MCF 10A (cell line): Measurements from ENCODE around the gene LRRC74A. TPM values are rescaled to one million over a fixed set of nuclear protein-coding genes. Genes with fewer than 3 reads are reported as not detected.

Experiments used
- BruUV-seq: library from RNA; stranded (reverse); fragments of 400-500 nt; replicated peaks from 2 replicates; lab custom pipeline; 2021; lab: Mats Ljungman, UMichigan
- CTCF ChIA-PET: fragments of 300-600 bp; sonication (Branson Sonifier 250); formaldehyde crosslinking; extraction: SDS; loops from one replicate; lab custom pipeline; 2021; ENCODE audit warnings: antibody characterized with exemption, inconsistent platforms; lab: Yijun Ruan, JAX
- POLR2A ChIA-PET: fragments of 300-600, 350-650 bp; sonication (Branson Sonifier 250); formaldehyde crosslinking; extraction: SDS; loops from one replicate; lab custom pipeline; 2020; ENCODE audit warnings: antibody characterized with exemption, inconsistent platforms; lab: Yijun Ruan, JAX
- DNase-seq: peaks from one replicate; pipeline ENCODE4 v3.0.0-alpha.2; 2018; ENCODE audit not compliant: unreplicated experiment
- H3K27ac Mint-ChIP-seq: one replicate; pipeline ENCODE4 v1.8.0; 2022; ENCODE audit warnings: mild to moderate bottlenecking, low read depth, mixed read lengths; ENCODE audit not compliant: unreplicated experiment
- H3K27me3 Mint-ChIP-seq: one replicate; pipeline ENCODE4 v1.8.0; 2022; ENCODE audit warnings: mixed read lengths; ENCODE audit not compliant: insufficient read depth, unreplicated experiment
- H3K36me3 Mint-ChIP-seq: one replicate; pipeline ENCODE4 v1.8.0; 2022; ENCODE audit warnings: mild to moderate bottlenecking, moderate library complexity, mixed read lengths; ENCODE audit not compliant: insufficient read depth, unreplicated experiment
- H3K4me1 Mint-ChIP-seq: one replicate; pipeline ENCODE4 v1.8.0; 2022; ENCODE audit warnings: mixed read lengths; ENCODE audit not compliant: insufficient read depth, unreplicated experiment
- H3K4me3 Mint-ChIP-seq: one replicate; pipeline ENCODE4 v1.8.0; 2022; ENCODE audit warnings: mild to moderate bottlenecking, moderate library complexity, mixed read lengths; ENCODE audit not compliant: unreplicated experiment
- H3K9me3 Mint-ChIP-seq: one replicate; pipeline ENCODE4 v1.8.0; 2022; ENCODE audit warnings: mixed read lengths; ENCODE audit not compliant: unreplicated experiment
- CTCF ChIP-seq: fragments of 200-600 bp; IDR thresholded peaks from one replicate; pipeline ENCODE4 v1.8.0; 2022; ENCODE audit warnings: antibody characterized with exemption, mild to moderate bottlenecking; ENCODE audit not compliant: unreplicated experiment
- intact Hi-C: fragments of 100-400 bp; cut with micrococcal nuclease; formaldehyde crosslinking; loops from 2 replicates; pipeline ENCODE4 v1.14.1; 2022
- total RNA-seq: library from RNA; stranded (reverse); gene quantifications from 2 replicates; pipeline ENCODE4 v1.2.3, GENCODE V29; 2022

LRRC74A gene
- total RNA-seq, 1 experiment from 2014 or later: not detected

- DNase-seq: peak; percentile 78
- Mint-ChIP-seq H3K27me3 (no peaks in the 10 kb centered on the region), H3K4me3 (peak overlapping the region; percentile 55), H3K36me3 (peaks cover 5% of the 10 kb centered on the region), H3K27ac (peak overlapping the region; percentile 57), H3K4me1 (peaks cover 29% of the 10 kb centered on the region), H3K9me3 (no peaks in the 10 kb centered on the region)
- ChIA-PET CTCF (interaction anchor here (0.7 to 14.1 kb wide), 10 partner anchors 9 to 191 kb away, joined by 3 to 186 read pairs (median 8); no protein-coding TSS in a partner anchor), POLR2A (interaction anchor here (0.6 to 4.3 kb wide), 13 partner anchors 15 to 533 kb away, joined by 3 to 28 read pairs (median 6); partner anchors contain the start of genes CIPC and IRF2BPL)
- intact Hi-C loops: no loop called here
- no peak for TF ChIP-seq CTCF
- BruUV-seq: no TSS peak
These were observed 78.0 kb downstream of the LRRC74A start for GRCh38 chr14:76904100-76904739.

- POLR2A ChIA-PET: interaction anchor here (0.6 to 4.3 kb wide), 14 partner anchors 14 to 193 kb away, joined by 3 to 28 read pairs (median 5); partner anchors contain the start of genes CIPC and IRF2BPL
- peak overlapping the region; percentile 55 for H3K4me3 Mint-ChIP-seq
- H3K9me3 Mint-ChIP-seq: no peaks in the 10 kb centered on the region
- peak; percentile 99 for DNase-seq
- no peaks in the 10 kb centered on the region for H3K27me3 Mint-ChIP-seq
- H3K4me1 Mint-ChIP-seq: peaks cover 29% of the 10 kb centered on the region
- H3K36me3 Mint-ChIP-seq: peaks cover under 1% of the 10 kb centered on the region
- no peak for TF ChIP-seq CTCF
- peak overlapping the region; percentile 57 for H3K27ac Mint-ChIP-seq
- CTCF ChIA-PET: interaction anchor here (0.6 to 14.1 kb wide), 11 partner anchors 9 to 190 kb away, joined by 3 to 186 read pairs (median 6); no protein-coding TSS in a partner anchor
- no TSS peak for BruUV-seq
- intact Hi-C loops: no loop called here
These were observed 78.7 kb downstream of the LRRC74A start for GRCh38 chr14:76904740-76905569.

- ChIA-PET CTCF (interaction anchor here (13.5 to 14.1 kb wide), 2 partner anchors 32 to 157 kb away, joined by 186 to 496 read pairs; no protein-coding TSS in a partner anchor), POLR2A (interaction anchor here (1.4 kb wide), 1 partner anchor 10 kb away, joined by 4 read pairs; no protein-coding TSS in a partner anchor)
- no peak overlapping the region for H3K4me3 Mint-ChIP-seq
- no peaks in the 10 kb centered on the region for H3K27me3 Mint-ChIP-seq
- no TSS peak for BruUV-seq
- H3K27ac Mint-ChIP-seq: no peak overlapping the region
- peaks cover 16% of the 10 kb centered on the region for H3K4me1 Mint-ChIP-seq
- DNase-seq: no peak
- H3K9me3 Mint-ChIP-seq: no peaks in the 10 kb centered on the region
- intact Hi-C loops: no loop called here
- H3K36me3 Mint-ChIP-seq: no peaks in the 10 kb centered on the region
- TF ChIP-seq CTCF: no peak
These were observed 82.6 kb downstream of the LRRC74A start for GRCh38 chr14:76908834-76909233.
